IMR-90 (cell line): ENCODE measurements around the gene ST7. TPM values are rescaled to one million over a fixed set of nuclear protein-coding genes. Genes with fewer than 3 reads are reported as not detected.

Source experiments
- ATAC-seq: fragments of 200-7000 bp; cut with Tn5 transposase; 2 replicates; pipeline ENCODE4 v1.9.1; 2020; ENCODE audit warnings: low read depth, mild to moderate bottlenecking, moderate library complexity
- BruUV-seq: library from RNA; stranded (reverse); fragments of 400-500 nt; replicated peaks from 2 replicates; lab custom pipeline; 2021; lab: Mats Ljungman, UMichigan
- CTCF ChIA-PET: fragments of 300-600 bp; formaldehyde crosslinking; extraction: SDS; loops from one replicate; lab custom pipeline; 2021; ENCODE audit warnings: antibody characterized with exemption; lab: Yijun Ruan, JAX
- POLR2A ChIA-PET: fragments of 300-600 bp; sonication (Branson Sonifier 250); formaldehyde crosslinking; loops from one replicate; lab custom pipeline; 2022; ENCODE audit warnings: antibody characterized with exemption; ENCODE audit not compliant: unreplicated experiment; lab: Charles Lee
- DNase-seq: peaks from one replicate; pipeline ENCODE4 v3.0.0; 2013
- H2AFZ ChIP-seq: replicated peaks from 2 replicates; pipeline ENCODE3; 2013; ENCODE audit warnings: low read length, mild to moderate bottlenecking; ENCODE audit not compliant: poor library complexity
- H2AK5ac ChIP-seq: 2 replicates; pipeline ENCODE4 v1.6.1; 2013; ENCODE audit warnings: low read depth, low read length, inconsistent platforms
- H2AK9ac ChIP-seq: replicated peaks from 2 replicates; pipeline ENCODE3; 2013; ENCODE audit warnings: mild to moderate bottlenecking, low read depth, low read length, moderate library complexity; ENCODE audit not compliant: poor library complexity
- H2BK120ac ChIP-seq: 2 replicates; pipeline ENCODE4 v1.6.1; 2013; ENCODE audit warnings: low read depth, low read length, inconsistent platforms
- H2BK15ac ChIP-seq: 3 replicates; pipeline ENCODE4 v1.6.1; 2013; ENCODE audit warnings: low read depth, low read length, inconsistent platforms
- H2BK20ac ChIP-seq: 2 replicates; pipeline ENCODE4 v1.6.1; 2013; ENCODE audit warnings: low read depth, mild to moderate bottlenecking, inconsistent platforms, low read length, moderate library complexity
- H2BK5ac ChIP-seq: 2 replicates; pipeline ENCODE4 v1.6.1; 2013; ENCODE audit warnings: mild to moderate bottlenecking, low read depth, low read length, inconsistent platforms; ENCODE audit not compliant: poor library complexity, severe bottlenecking
- H3K14ac ChIP-seq: replicated peaks from 2 replicates; pipeline ENCODE4 v1.6.1; 2013; ENCODE audit warnings: low read depth, low read length, inconsistent platforms
- H3K18ac ChIP-seq: 2 replicates; pipeline ENCODE4 v1.6.1; 2013; ENCODE audit warnings: low read depth, low read length, control low read depth
- H3K23ac ChIP-seq: 2 replicates; pipeline ENCODE4 v1.6.1; 2013; ENCODE audit warnings: low read depth, low read length, inconsistent platforms
- H3K27ac ChIP-seq: 2 replicates; pipeline ENCODE4 v1.5.1; 2013; ENCODE audit warnings: mild to moderate bottlenecking, control low read depth, low read length; ENCODE audit not compliant: insufficient read depth
- H3K27me3 ChIP-seq: 2 replicates; pipeline ENCODE4 v1.6.1; 2013; ENCODE audit warnings: low read length; ENCODE audit not compliant: control insufficient read depth, insufficient read depth
- H3K36me3 ChIP-seq: 2 replicates; pipeline ENCODE4 v1.6.1; 2013; ENCODE audit warnings: low read length, mixed read lengths; ENCODE audit not compliant: control insufficient read depth, insufficient read depth
- H3K4ac ChIP-seq: 2 replicates; pipeline ENCODE4 v1.6.1; 2013; ENCODE audit warnings: low read depth, low read length, inconsistent platforms
- H3K4me1 ChIP-seq: 2 replicates; pipeline ENCODE4 v1.6.1; 2013; ENCODE audit warnings: low read length, mixed read lengths; ENCODE audit not compliant: control insufficient read depth, insufficient read depth
- H3K4me2 ChIP-seq: 2 replicates; pipeline ENCODE4 v1.6.1; 2013; ENCODE audit warnings: low read depth, mild to moderate bottlenecking, control low read depth, low read length, moderate library complexity
- H3K4me3 ChIP-seq: 2 replicates; pipeline ENCODE4 v1.5.1; 2013; ENCODE audit warnings: low read depth, mild to moderate bottlenecking, control low read depth, low read length, moderate library complexity; ENCODE audit not compliant: insufficient read depth
- H3K56ac ChIP-seq: 2 replicates; pipeline ENCODE4 v1.6.1; 2013; ENCODE audit warnings: low read length, inconsistent platforms; ENCODE audit not compliant: insufficient read depth; ENCODE audit errors: extremely low read depth
- H3K79me1 ChIP-seq, 2 experiments: 2 replicates each; pipeline ENCODE4 v1.6.1; 2013; ENCODE audit warnings: low read length in 2 of 2, inconsistent platforms in 1 of 2, low read depth in 1 of 2
- H3K9ac ChIP-seq: 2 replicates; pipeline ENCODE4 v1.6.1; 2013; ENCODE audit warnings: low read depth, low read length, control low read depth
- H3K9me1 ChIP-seq: 2 replicates; pipeline ENCODE4 v1.6.1; 2013; ENCODE audit warnings: low read length, inconsistent platforms; ENCODE audit not compliant: insufficient read depth
- H3K9me3 ChIP-seq: 2 replicates; pipeline ENCODE4 v1.6.1; 2013; ENCODE audit warnings: low read length; ENCODE audit not compliant: control insufficient read depth, insufficient read depth
- H4K20me1 ChIP-seq: 2 replicates; pipeline ENCODE4 v1.6.1; 2013; ENCODE audit warnings: low read length, inconsistent platforms; ENCODE audit not compliant: insufficient read depth
- H4K5ac ChIP-seq: 2 replicates; pipeline ENCODE4 v1.6.1; 2013; ENCODE audit warnings: mild to moderate bottlenecking, low read depth, low read length, control low read depth
- H4K8ac ChIP-seq, 2 experiments: 2 replicates each; pipeline ENCODE4 v1.6.1; 2013; ENCODE audit warnings: low read depth in 2 of 2, low read length in 2 of 2, control low read depth in 1 of 2, inconsistent platforms in 1 of 2
- H4K91ac ChIP-seq: 2 replicates; pipeline ENCODE4 v1.6.1; 2013; ENCODE audit warnings: low read depth, low read length, inconsistent platforms; ENCODE audit not compliant: insufficient read depth
- BHLHE40 ChIP-seq: fragments of 150-350 bp; IDR thresholded peaks from 2 replicates; pipeline ENCODE4 v1.6.1; 2016; ENCODE audit warnings: mild to moderate bottlenecking, low read depth, low read length
- CEBPB ChIP-seq: IDR thresholded peaks from 2 replicates; pipeline ENCODE4 v1.6.1; 2012; ENCODE audit warnings: low read depth, low read length, improper control_type of control experiment
- CTCF ChIP-seq: conservative IDR thresholded peaks from 2 replicates; pipeline ENCODE4 v1.5.1; 2012; ENCODE audit warnings: mild to moderate bottlenecking, low read depth, low read length, improper control_type of control experiment
- FOS ChIP-seq: fragments of 150-350 bp; IDR thresholded peaks from 2 replicates; pipeline ENCODE4 v1.6.1; 2016; ENCODE audit warnings: low read depth, low read length
- MAFK ChIP-seq: IDR thresholded peaks from 2 replicates; pipeline ENCODE4 v1.6.1; 2012; ENCODE audit warnings: low read depth, low read length, improper control_type of control experiment
- MAZ ChIP-seq: IDR thresholded peaks from 2 replicates; pipeline ENCODE4 v1.6.1; 2012; ENCODE audit warnings: low read depth, mild to moderate bottlenecking, low read length, improper control_type of control experiment, moderate library complexity, borderline replicate concordance
- MXI1 ChIP-seq: IDR thresholded peaks from 2 replicates; pipeline ENCODE4 v1.6.1; 2012; ENCODE audit warnings: low read depth, mild to moderate bottlenecking, low read length, moderate library complexity, borderline replicate concordance
- NFE2L2 ChIP-seq: fragments of 150-350 bp; IDR thresholded peaks from 2 replicates; pipeline ENCODE4 v1.6.1; 2016; ENCODE audit warnings: low read depth, mild to moderate bottlenecking, low read length
- POLR2A ChIP-seq: IDR thresholded peaks from 2 replicates; pipeline ENCODE4 v1.6.1; 2012; ENCODE audit warnings: mild to moderate bottlenecking, low read depth, low read length
- RAD21 ChIP-seq: IDR thresholded peaks from 2 replicates; pipeline ENCODE4 v1.6.1; 2012; ENCODE audit warnings: low read length, improper control_type of control experiment
- RFX5 ChIP-seq: IDR thresholded peaks from 2 replicates; pipeline ENCODE4 v1.8.0; 2012; ENCODE audit warnings: low read depth, mild to moderate bottlenecking, low read length, moderate library complexity
- SMC3 ChIP-seq: fragments of 150-350 bp; IDR thresholded peaks from 2 replicates; pipeline ENCODE4 v1.6.1; 2016; ENCODE audit warnings: low read depth, mild to moderate bottlenecking, antibody characterized with exemption, low read length, moderate library complexity
- WGBS, 2 experiments: methylation state at CpG; one replicate each; pipeline versions ENCODE4 v1.1.5 to v1.1.7; 2013; ENCODE audit warnings: missing lambda C conversion rate in 2 of 2; ENCODE audit not compliant: insufficient read length in 1 of 2; ENCODE audit errors: extremely low coverage in 2 of 2; 5-methylcytosine and 5-hydroxymethylcytosine counted together
- dilution Hi-C: fragments of 300-500 bp; cut with HindIII; formaldehyde crosslinking; loops from one replicate; pipeline ENCODE4 v1.14.3; 2018; ENCODE audit warnings: low sequenced_read_pairs; ENCODE audit not compliant: unreplicated experiment
- in situ Hi-C: fragments of 300-500 bp; cut with MboI; formaldehyde crosslinking; loops from 3 replicates; pipeline ENCODE4 v1.14.3; 2019; ENCODE audit warnings: low sequenced_read_pairs, inconsistent platforms, mixed read lengths
- intact Hi-C: fragments of 100-400 bp; cut with micrococcal nuclease; formaldehyde crosslinking; loops from 2 replicates; pipeline ENCODE4 v1.10.0; 2022
- polyA plus RNA-seq, 3 experiments: library from polyadenylated mRNA; depleted of rRNA; stranded (reverse); fragments of >200 nt; gene quantifications; 2 replicates each; pipeline ENCODE4 v1.2.3, GENCODE V29; 2012; ENCODE audit warnings: low replicate concordance in 1 of 3
- total RNA-seq: library from RNA; depleted of rRNA; stranded (reverse); fragments of >200 nt; gene quantifications from 2 replicates; pipeline ENCODE4 v1.2.3, GENCODE V29; 2012

The ST7 gene
- total and polyA plus RNA-seq, 2 of the 4 experiments (the other 2 are of a cell fraction): 18.6 to 26.0 TPM

GRCh38 chr7:117143066-117143465 lies 189.8 kb downstream of the ST7 start:
- Histone ChIP-seq H3K56ac (no peak overlapping the region), H3K9me1 (0 out of 2 replicates have a peak, but pooled peaks cover 3% of the 10 kb centered on the region), H2AFZ (no peak overlapping the region), H2BK15ac (no peak overlapping the region), H3K4me2 (no peak overlapping the region), H2BK20ac (no peak overlapping the region), H4K5ac (no peak overlapping the region), H3K23ac (no peak overlapping the region), H4K8ac (peak overlapping the region in 1 of 2 experiments; percentile 2; a peak in 2 of 4 replicates), H2AK9ac (no peak overlapping the region), H3K79me1 (no peaks in the 10 kb centered on the region; a peak in 1 of 4 replicates), H3K4me3 (no peak overlapping the region), H4K91ac (no peak overlapping the region), H3K4ac (no peak overlapping the region), H3K9ac (no peak overlapping the region), H3K4me1 (no peaks in the 10 kb centered on the region), H4K20me1 (no peaks in the 10 kb centered on the region), H3K36me3 (peaks cover 10% of the 10 kb centered on the region), H3K9me3 (no peaks in the 10 kb centered on the region), H3K27me3 (no peaks in the 10 kb centered on the region), H2BK5ac (no peak overlapping the region), H2BK120ac (no peak overlapping the region), H3K27ac (no peak overlapping the region), H3K18ac (no peak overlapping the region), H3K14ac (peak overlapping the region; percentile 23; the same call in 1 of the 2 replicates), H2AK5ac (no peak overlapping the region)
- ATAC-seq: no peak
- ChIA-PET POLR2A (no interaction called here), CTCF (no interaction called here)
- BruUV-seq: no TSS peak
- no peak for DNase-seq
- WGBS, 2 experiments: 52% methylated on average over 3 of the region's 4 CpGs; no CpG with 5 or more reads in 1 of the 2 experiments
- in situ Hi-C loops (no loop called here), intact Hi-C loops (no loop called here), dilution Hi-C loops (no loop called here)
- no peak for TF ChIP-seq CTCF
- no peak for TF ChIP-seq BHLHE40
- no peak for TF ChIP-seq POLR2A
- no peak for TF ChIP-seq FOS
- no peak for TF ChIP-seq NFE2L2
- no peak for TF ChIP-seq RFX5
- TF ChIP-seq MAFK: no peak
- TF ChIP-seq CEBPB: no peak
- no peak for TF ChIP-seq MXI1
- TF ChIP-seq SMC3: no peak
- no peak for TF ChIP-seq MAZ
- TF ChIP-seq RAD21: no peak
